ENCODE measurements around the gene TTBK1.

- TF ChIP-seq CTCF (conservative IDR thresholded peaks at IDR 0.05; ENCODE audit: low read depth, low read length) (no peak), EZH2 (IDR thresholded peaks at IDR 0.05; ENCODE audit: borderline replicate concordance, low read depth, low read length, poor library complexity, severe bottlenecking) (no peak)
Observed at GRCh38 chr6:43220439-43220951, 22.8 kb upstream of the TTBK1 start.

Data from A673 (cell line).